NCI-H187 (cell line): Measurements from ENCODE around the gene LRATD1.

Source experiments
- DNase-seq, 2 experiments: peaks; one replicate each; lab custom pipeline; 2025; lab: John Stamatoyannopoulos, UW

The LRATD1 gene

GRCh38 chr2:14633461-14634181 lies 1.1 kb downstream of the LRATD1 start:
- DNase-seq: no peak

DNA sequence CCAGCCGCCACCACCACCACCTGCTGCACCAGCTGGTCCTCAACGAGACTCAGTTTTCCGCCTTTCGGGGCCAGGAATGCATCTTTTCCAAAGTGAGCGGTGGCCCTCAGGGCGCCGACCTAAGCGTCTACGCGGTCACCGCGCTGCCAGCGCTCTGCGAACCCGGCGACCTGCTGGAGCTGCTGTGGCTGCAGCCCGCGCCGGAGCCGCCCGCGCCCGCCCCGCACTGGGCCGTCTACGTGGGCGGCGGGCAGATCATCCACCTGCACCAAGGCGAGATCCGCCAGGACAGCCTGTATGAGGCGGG lies 1.6 kb downstream of the LRATD1 start:
- DNase-seq: no peak

- DNase-seq: peak; percentile 88 to 95
Observed at GRCh38 chr2:14634489-14635390, 2.2 kb downstream of the LRATD1 start.

DNA sequence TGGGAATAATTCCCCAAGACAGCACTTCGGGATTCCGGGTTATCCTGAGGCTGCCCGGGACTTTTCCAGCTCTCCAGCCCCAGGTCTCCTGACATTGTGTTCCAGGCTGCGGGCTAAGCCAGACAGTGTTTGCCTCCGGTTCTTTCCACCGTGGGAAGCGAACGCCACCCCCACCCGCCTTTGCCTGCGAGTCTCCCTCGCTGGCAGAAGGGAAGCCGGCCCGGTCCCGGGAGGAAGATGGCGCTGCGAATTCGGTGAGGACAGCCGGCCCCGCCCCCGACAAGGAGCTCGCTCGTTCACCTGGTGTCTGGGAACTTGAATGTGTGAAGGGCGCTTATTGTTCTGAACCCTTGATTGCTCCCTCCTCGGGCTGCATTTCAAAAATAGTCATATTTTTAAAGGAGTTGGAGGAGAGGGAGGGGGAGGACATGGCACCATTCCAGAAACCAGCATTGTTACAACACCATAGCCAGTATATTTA lies 2.9 kb downstream of the LRATD1 start:
- DNase-seq: peak; percentile 95

GRCh38 chr2:14638488-14638887 lies 6.0 kb downstream of the LRATD1 start:
- DNase-seq: no peak

GRCh38 chr2:14641116-14641515 lies 8.6 kb downstream of the LRATD1 start:
- no peak for DNase-seq

DNA sequence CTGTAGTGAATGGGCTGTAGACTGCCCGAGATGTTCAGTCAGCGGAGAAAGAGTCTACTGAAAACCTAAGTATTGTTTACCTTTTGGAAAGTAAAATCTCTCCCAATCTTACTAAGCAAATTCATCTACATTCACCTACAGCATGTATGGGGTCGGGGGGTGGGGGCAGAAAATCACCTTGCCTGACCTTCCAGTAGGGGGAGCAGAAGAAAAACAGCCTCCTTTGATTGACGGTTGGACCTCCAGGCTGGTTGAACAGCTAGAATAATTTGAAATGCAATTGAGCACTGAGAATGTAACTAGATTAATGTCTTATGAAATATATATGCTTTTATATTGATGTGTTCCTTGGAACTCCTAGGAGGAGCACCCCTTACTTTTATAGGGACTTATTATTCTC lies 10.0 kb downstream of the LRATD1 start:
- no peak for DNase-seq

- no peak for DNase-seq
Observed at GRCh38 chr2:14647714-14648113, 15.2 kb downstream of the LRATD1 start.

- DNase-seq: no peak
Observed at GRCh38 chr2:14650066-14650465, 17.5 kb downstream of the LRATD1 start.

- DNase-seq: no peak
Observed at GRCh38 chr2:14654835-14655282, 22.3 kb downstream of the LRATD1 start.

DNA sequence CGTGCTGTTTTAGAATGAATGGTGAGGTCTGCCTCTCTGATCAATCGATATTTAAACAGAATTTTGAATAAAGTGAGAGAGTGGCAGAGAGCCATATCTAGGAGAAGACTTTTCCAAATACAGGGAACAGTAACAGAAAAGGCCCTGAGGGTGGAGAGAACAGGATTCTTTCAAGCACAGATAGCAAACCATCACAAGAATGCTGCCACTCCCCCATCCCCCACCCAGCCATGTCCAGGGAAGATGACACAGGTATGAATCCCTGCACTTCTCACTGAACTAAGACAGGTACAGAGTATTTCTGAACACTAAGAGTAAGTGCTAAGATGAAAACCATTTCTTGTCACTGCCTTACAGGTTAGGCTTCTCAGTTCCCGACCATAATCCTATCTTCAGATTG lies 23.6 kb downstream of the LRATD1 start:
- no peak for DNase-seq

DNA sequence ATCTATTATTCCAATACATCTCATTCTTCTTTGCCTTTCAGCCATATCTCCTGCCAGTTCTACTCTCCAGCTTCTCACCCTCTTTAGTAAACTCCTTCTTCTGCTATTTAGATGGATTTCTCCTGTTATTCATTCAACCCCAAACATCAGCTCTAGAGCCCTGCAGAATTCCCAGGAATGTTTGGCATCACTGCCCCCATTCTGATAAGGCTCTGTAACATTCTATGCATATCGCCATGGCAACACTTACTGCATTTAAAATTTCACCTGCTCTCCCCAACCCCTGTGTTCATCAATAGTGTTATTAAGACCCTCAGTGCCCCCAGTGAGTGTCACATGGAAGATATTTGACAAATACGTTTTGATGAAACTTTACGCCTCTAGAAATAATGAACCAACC lies 28.6 kb downstream of the LRATD1 start:
- no peak for DNase-seq

- DNase-seq: no peak
Observed at GRCh38 chr2:14673351-14673875, 40.9 kb downstream of the LRATD1 start.

DNA sequence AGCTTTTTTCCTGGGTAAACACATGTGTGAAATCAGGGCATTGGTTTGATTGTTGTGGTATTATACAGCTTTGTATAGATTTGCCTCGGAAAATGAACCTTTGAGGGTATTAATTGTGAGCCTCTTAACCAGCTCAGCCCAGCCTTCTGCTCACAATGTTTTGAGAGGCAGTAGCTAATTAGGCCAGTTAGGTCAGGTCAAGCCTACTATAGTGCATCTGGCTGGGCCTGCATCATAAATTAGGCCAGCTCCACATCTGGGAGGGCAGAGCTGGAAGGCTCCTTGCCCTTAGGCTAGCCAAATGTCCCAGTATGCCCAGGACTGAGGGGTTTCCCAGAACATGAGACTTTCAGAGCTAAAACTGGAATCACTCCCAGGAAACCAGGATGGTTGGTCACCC lies 43.0 kb downstream of the LRATD1 start:
- DNase-seq: no peak

GRCh38 chr2:14676371-14676770 lies 43.9 kb downstream of the LRATD1 start:
- DNase-seq: no peak

DNA sequence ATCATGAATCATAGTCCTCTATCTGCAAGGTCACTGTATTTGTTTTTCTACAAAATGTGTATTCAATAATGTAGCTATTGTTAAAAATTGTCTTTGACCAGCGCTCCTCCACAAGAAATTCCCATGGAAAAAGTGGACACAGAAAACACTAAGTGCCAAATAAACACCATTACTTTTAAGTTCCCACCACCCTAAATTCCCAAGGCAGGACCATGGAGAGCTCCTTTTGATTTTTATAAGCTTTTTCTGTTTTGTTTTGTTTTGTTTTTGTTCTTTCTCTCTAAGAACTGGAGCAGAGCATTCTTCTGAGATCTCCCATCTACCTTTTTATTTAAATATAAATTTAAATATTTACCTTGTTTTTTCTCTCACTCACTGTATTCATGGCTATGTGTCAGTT lies 44.5 kb downstream of the LRATD1 start:
- DNase-seq: no peak

- no peak for DNase-seq
Observed at GRCh38 chr2:14678761-14679160, 46.2 kb downstream of the LRATD1 start.

- DNase-seq: no peak
Observed at GRCh38 chr2:14681608-14682007, 49.1 kb downstream of the LRATD1 start.
